SK-N-SH treated with all-trans-retinoic acid at 6 μM for 48 hours (cell line): ENCODE data around the gene SLC13A2.

Experiments
- ATAC-seq: fragments of 200-7000 bp; cut with Tn5 transposase; 3 replicates; pipeline ENCODE4 v1.9.1; 2020; ENCODE audit warnings: mild to moderate bottlenecking, moderate library complexity
- BACH2 ChIP-seq: fragments of 250-450 bp; sonication (Bioruptor Pico); IDR thresholded peaks from 2 replicates; pipeline ENCODE4 v1.9.0; 2021; ENCODE audit warnings: mild to moderate bottlenecking, borderline replicate concordance
- CSDC2 ChIP-seq: fragments of 250-450 bp; sonication (Bioruptor Pico); IDR thresholded peaks from 2 replicates; pipeline ENCODE4 v1.5.0; 2020; ENCODE audit warnings: mild to moderate bottlenecking, moderate library complexity
- CSRNP3 ChIP-seq: fragments of 250-450 bp; sonication (Bioruptor Pico); IDR thresholded peaks from 2 replicates; pipeline ENCODE4 v1.5.1; 2021; ENCODE audit warnings: mild to moderate bottlenecking, moderate library complexity
- ESRRG ChIP-seq: fragments of 250-450 bp; sonication (Bioruptor Pico); IDR thresholded peaks from 2 replicates; pipeline ENCODE4 v1.6.1; 2021; ENCODE audit warnings: mild to moderate bottlenecking
- GLIS3 ChIP-seq: fragments of 250-450 bp; sonication (Bioruptor Pico); IDR thresholded peaks from 2 replicates; pipeline ENCODE4 v1.5.0; 2020; ENCODE audit warnings: mild to moderate bottlenecking, moderate library complexity
- ISL1 ChIP-seq: fragments of 250-450 bp; sonication (Bioruptor Pico); IDR thresholded peaks from 2 replicates; pipeline ENCODE4 v2.1.2; 2022; ENCODE audit warnings: mild to moderate bottlenecking, moderate library complexity
- OSR1 ChIP-seq: fragments of 250-450 bp; sonication (Bioruptor Pico); IDR thresholded peaks from 2 replicates; pipeline ENCODE4 v1.8.0; 2022; ENCODE audit warnings: moderate library complexity, mild to moderate bottlenecking, inconsistent platforms
- PPARA ChIP-seq: fragments of 250-450 bp; sonication (Bioruptor Pico); IDR thresholded peaks from 2 replicates; pipeline ENCODE4 v1.5.0; 2020; ENCODE audit warnings: mild to moderate bottlenecking, borderline replicate concordance
- RARB ChIP-seq: fragments of 250-450 bp; sonication (Bioruptor Pico); IDR thresholded peaks from 2 replicates; pipeline ENCODE4 v1.8.0; 2021; ENCODE audit warnings: mild to moderate bottlenecking, moderate library complexity
- SNAI2 ChIP-seq: fragments of 250-450 bp; sonication (Bioruptor Pico); IDR thresholded peaks from 2 replicates; pipeline ENCODE4 v1.5.0; 2020; ENCODE audit warnings: mild to moderate bottlenecking, moderate library complexity
- TCF4 ChIP-seq: fragments of 250-450 bp; sonication (Bioruptor Pico); IDR thresholded peaks from 2 replicates; pipeline ENCODE4 v1.8.0; 2021; ENCODE audit warnings: mild to moderate bottlenecking, moderate library complexity, borderline replicate concordance
- TOX ChIP-seq: fragments of 250-450 bp; sonication (Bioruptor Pico); IDR thresholded peaks from 2 replicates; pipeline ENCODE4 v1.8.0; 2021; ENCODE audit warnings: mild to moderate bottlenecking, moderate library complexity, borderline replicate concordance
- TSHZ2 ChIP-seq: fragments of 250-450 bp; sonication (Bioruptor Pico); IDR thresholded peaks from 2 replicates; pipeline ENCODE4 v1.5.0; 2020; ENCODE audit warnings: mild to moderate bottlenecking, moderate library complexity
- ZC3H10 ChIP-seq: fragments of 250-450 bp; sonication (Bioruptor Pico); IDR thresholded peaks from 2 replicates; pipeline ENCODE4 v1.5.1; 2021; ENCODE audit warnings: mild to moderate bottlenecking, moderate library complexity
- ZFP3 ChIP-seq: fragments of 250-450 bp; sonication (Bioruptor Pico); IDR thresholded peaks from 2 replicates; pipeline ENCODE4 v1.5.0; 2020; ENCODE audit warnings: mild to moderate bottlenecking, moderate library complexity
- ZFP30 ChIP-seq: fragments of 450-650 bp; formaldehyde crosslinking; IDR thresholded peaks from 2 replicates; pipeline ENCODE4 v1.5.0; 2022; ENCODE audit warnings: mild to moderate bottlenecking, moderate library complexity
- ZNF565 ChIP-seq: fragments of 450-650 bp; formaldehyde crosslinking; conservative IDR thresholded peaks from 2 replicates; pipeline ENCODE4 v1.5.0; 2020; ENCODE audit warnings: low read depth, mild to moderate bottlenecking, moderate library complexity
- ZNF70 ChIP-seq: fragments of 450-650 bp; formaldehyde crosslinking; IDR thresholded peaks from 2 replicates; pipeline ENCODE4 v1.5.0; 2020; ENCODE audit warnings: mild to moderate bottlenecking, moderate library complexity
- ZNF8 ChIP-seq: fragments of 450-650 bp; formaldehyde crosslinking; IDR thresholded peaks from 2 replicates; pipeline ENCODE4 v1.5.0; 2020; ENCODE audit warnings: mild to moderate bottlenecking, moderate library complexity

Gene SLC13A2

DNA sequence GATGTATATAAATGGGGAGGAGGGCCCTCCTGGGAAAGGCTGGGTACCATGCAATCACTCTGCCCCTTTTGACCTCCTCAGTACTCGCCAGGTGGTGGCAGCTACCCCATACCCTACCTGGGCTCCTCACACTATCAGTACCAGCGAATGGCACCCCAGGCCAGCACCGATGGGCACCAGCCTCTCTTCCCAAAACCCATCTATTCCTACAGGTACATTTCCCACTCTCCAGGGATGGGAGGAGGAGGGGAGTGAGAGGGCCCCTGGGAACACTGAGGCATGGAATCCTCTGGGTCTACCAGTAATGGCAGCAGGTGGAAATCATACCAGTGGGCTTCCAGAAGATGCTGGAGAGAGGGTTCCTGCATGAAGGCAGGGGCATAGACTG lies 55.6 kb downstream of the SLC13A2 start:
- ATAC-seq = no peak

DNA sequence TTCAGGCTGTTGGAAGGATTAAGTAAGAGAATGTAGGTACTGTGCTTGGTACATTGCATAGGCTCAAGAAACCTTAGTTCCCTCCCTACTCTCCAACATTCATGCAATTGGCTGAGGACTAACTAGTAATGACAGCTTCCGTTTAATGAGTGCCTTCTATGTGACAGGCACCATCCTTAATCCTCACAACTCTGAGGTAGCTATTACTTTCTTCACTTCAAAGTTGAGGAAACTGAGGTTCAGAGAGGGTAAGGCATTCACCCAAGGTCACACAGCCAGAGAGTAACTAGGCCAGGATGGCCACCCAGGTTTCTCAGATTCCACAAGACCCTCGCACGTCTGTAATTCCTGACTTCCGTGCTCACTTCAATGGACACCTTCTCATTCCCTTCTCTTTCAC lies 56.8 kb downstream of the SLC13A2 start:
- ATAC-seq = no peak
- TF ChIP-seq TOX (CRISPR knock-in tag) (no peak), ISL1 (CRISPR knock-in tag) (no peak)
- TF ChIP-seq, all 23 proteins: peak for 0

More for the DNA sequence above, 55.6 kb downstream of the SLC13A2 start:
- no peak for TF ChIP-seq GLIS3
- no peak for TF ChIP-seq ZNF565 (CRISPR knock-in tag)
- no peak for TF ChIP-seq ZC3H10 (CRISPR knock-in tag)
- TF ChIP-seq ZNF70 (CRISPR knock-in tag) = no peak
- TF ChIP-seq TSHZ2 (CRISPR knock-in tag) = no peak
- no peak for TF ChIP-seq ZFP3 (CRISPR knock-in tag)
- no peak for TF ChIP-seq CSRNP3 (CRISPR knock-in tag)
- TF ChIP-seq BACH2 (CRISPR knock-in tag) = no peak
- no peak for TF ChIP-seq OSR1 (CRISPR knock-in tag)
- no peak for TF ChIP-seq PPARA (CRISPR knock-in tag)
- TF ChIP-seq ESRRG (CRISPR knock-in tag) = no peak
- no peak for TF ChIP-seq TCF4 (CRISPR knock-in tag)
- TF ChIP-seq RARB (CRISPR knock-in tag) = no peak

DNA sequence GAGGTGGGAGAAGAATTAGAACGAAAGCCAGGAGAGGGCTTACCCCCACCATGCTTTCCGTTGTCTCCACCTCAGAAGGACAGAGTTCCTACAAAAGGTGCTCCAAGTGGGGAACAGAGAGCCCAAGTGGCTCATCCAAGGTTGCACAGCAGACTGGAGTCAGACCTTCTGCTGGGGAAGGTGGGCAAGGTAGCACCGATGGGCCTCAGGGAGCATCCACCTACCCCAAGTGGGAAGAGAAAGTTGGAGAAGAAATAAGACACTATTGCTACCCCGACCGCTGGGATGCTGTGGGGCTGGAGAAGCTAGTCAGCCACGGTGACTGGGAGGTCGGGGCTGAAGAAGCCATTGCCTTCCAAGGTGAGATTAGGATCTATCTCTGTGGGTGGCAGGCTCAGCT lies 57.5 kb downstream of the SLC13A2 start:
- TF ChIP-seq ZNF8 (CRISPR knock-in tag) (no peak), ZFP30 (no peak), CSDC2 (CRISPR knock-in tag) (no peak), RARB (CRISPR knock-in tag) (no peak), BACH2 (CRISPR knock-in tag) (no peak), CSRNP3 (CRISPR knock-in tag) (no peak), ZNF565 (CRISPR knock-in tag) (no peak), PPARA (CRISPR knock-in tag) (no peak), TSHZ2 (CRISPR knock-in tag) (no peak), ISL1 (CRISPR knock-in tag) (no peak), ZNF70 (CRISPR knock-in tag) (no peak), TOX (CRISPR knock-in tag) (no peak), ZFP3 (CRISPR knock-in tag) (no peak), SNAI2 (CRISPR knock-in tag) (no peak)
- TF ChIP-seq, all 23 proteins: peak for 0
- no peak for ATAC-seq
